ENCODE data around the gene C3. TPM values are rescaled to one million over a fixed set of nuclear protein-coding genes. Genes with fewer than 3 reads are reported as not detected.

C3 gene
- total and polyA plus RNA-seq, 2 of the 13 experiments (the other 11 are each of a cell fraction or from before 2014, with no cell fraction given): 1,455 to 6,272 TPM

DNA sequence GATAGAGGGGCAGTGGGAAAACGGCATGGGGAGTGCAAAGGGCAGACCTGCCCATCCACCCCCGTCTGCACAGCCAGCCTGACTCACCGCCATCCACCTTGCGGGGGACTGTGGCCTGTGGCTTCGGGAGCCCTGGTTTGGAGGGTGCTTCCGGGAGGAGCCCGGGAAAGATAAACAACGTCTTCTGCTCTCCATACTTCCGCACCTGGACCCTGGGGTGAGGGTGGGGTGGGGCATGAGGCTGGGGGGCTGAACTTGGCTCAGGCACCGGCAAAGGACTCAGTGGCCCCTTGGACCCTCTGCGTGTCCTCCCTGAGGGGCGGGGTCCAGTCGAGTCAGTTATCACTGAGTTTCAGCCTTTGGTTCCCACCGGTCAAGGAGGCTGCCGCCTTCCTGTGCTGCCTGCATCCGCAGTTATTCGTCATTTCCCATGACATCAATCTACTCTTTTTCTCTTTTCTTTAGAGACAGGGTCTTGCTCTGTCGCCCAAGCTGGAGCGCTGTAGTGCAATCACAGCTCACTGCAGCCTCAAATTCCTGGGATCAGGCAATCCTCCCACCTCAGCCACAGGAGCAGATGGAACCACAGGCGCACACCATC, 13.7 kb upstream of the C3 start (continued):
- TF ChIP-seq MBNL3 (CRISPR knock-in tag; conservative IDR thresholded peaks at IDR 0.05) (no peak), RFXANK (CRISPR knock-in tag; IDR thresholded peaks at IDR 0.05) (no peak), PAF1 (CRISPR knock-in tag; IDR thresholded peaks at IDR 0.05) (no peak), HNF4G (IDR thresholded peaks at IDR 0.05; ENCODE audit: borderline replicate concordance, low read depth, low read length) (peak; percentile 58), HNF4G (CRISPR knock-in tag; IDR thresholded peaks at IDR 0.05; ENCODE audit: borderline replicate concordance, low read depth) (no peak), ZNF652 (CRISPR knock-in tag; IDR thresholded peaks at IDR 0.05; ENCODE audit: borderline replicate concordance, low read depth) (no peak), MZF1 (CRISPR knock-in tag; IDR thresholded peaks at IDR 0.05; ENCODE audit: borderline replicate concordance) (no peak), ONECUT2 (CRISPR knock-in tag; IDR thresholded peaks at IDR 0.05) (no peak), SIN3B (IDR thresholded peaks at IDR 0.05; ENCODE audit: low read length) (no peak), ZNF775 (CRISPR knock-in tag; IDR thresholded peaks at IDR 0.05; ENCODE audit: borderline replicate concordance) (no peak), ZNF761 (CRISPR knock-in tag; conservative IDR thresholded peaks at IDR 0.05) (no peak), ZZZ3 (CRISPR knock-in tag; IDR thresholded peaks at IDR 0.05; ENCODE audit: borderline replicate concordance) (no peak), REPIN1 (CRISPR knock-in tag; IDR thresholded peaks at IDR 0.05; ENCODE audit: borderline replicate concordance, low read depth) (no peak), GABPA (IDR thresholded peaks at IDR 0.05; ENCODE audit: low read depth, low read length) (0 out of 2 replicates have a peak, but pooled peaks have one; percentile 17), GABPA (CRISPR knock-in tag; IDR thresholded peaks at IDR 0.05; ENCODE audit: low read depth) (peak; percentile 82), ZFP37 (CRISPR knock-in tag; IDR thresholded peaks at IDR 0.05; ENCODE audit: borderline replicate concordance) (no peak), NCOA2 (CRISPR knock-in tag; IDR thresholded peaks at IDR 0.05) (no peak), ZNF121 (CRISPR knock-in tag; IDR thresholded peaks at IDR 0.05) (peak; percentile 56; the same call in 1 of the 2 replicates), ZNF816 (CRISPR knock-in tag; IDR thresholded peaks at IDR 0.05; ENCODE audit: borderline replicate concordance) (no peak)
- TF ChIP-seq, protein P1, sequence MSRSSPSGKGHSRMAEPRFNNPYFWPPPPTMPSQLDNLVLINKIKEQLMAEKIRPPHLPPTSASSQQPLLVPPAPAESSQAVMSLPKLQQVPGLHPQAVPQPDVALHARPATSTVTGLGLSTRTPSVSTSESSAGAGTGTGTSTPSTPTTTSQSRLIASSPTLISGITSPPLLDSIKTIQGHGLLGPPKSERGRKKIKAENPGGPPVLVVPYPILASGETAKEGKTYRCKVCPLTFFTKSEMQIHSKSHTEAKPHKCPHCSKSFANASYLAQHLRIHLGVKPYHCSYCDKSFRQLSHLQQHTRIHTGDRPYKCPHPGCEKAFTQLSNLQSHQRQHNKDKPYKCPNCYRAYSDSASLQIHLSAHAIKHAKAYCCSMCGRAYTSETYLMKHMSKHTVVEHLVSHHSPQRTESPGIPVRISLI (CRISPR knock-in tag; IDR thresholded peaks at IDR 0.05; ENCODE audit: borderline replicate concordance): no peak
- TF ChIP-seq, protein P2, sequence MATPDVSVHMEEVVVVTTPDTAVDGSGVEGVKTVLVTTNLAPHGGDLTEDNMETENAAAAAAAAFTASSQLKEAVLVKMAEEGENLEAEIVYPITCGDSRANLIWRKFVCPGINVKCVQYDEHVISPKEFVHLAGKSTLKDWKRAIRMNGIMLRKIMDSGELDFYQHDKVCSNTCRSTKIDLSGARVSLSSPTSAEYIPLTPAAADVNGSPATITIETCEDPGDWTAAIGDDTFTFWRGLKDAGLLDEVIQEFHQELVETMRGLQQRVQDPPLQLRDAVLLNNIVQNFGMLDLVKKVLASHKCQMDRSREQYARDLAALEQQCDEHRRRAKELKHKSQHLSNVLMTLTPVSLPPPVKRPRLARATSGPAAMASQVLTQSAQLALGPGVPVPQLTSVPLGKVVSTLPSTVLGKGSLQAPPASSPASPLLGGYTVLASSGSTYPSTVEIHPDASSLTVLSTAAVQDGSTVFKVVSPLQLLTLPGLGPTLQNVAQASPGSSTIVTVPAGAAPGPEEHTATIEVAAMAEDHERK (CRISPR knock-in tag; IDR thresholded peaks at IDR 0.05; ENCODE audit: low read depth): no peak
- TF ChIP-seq, protein P3, sequence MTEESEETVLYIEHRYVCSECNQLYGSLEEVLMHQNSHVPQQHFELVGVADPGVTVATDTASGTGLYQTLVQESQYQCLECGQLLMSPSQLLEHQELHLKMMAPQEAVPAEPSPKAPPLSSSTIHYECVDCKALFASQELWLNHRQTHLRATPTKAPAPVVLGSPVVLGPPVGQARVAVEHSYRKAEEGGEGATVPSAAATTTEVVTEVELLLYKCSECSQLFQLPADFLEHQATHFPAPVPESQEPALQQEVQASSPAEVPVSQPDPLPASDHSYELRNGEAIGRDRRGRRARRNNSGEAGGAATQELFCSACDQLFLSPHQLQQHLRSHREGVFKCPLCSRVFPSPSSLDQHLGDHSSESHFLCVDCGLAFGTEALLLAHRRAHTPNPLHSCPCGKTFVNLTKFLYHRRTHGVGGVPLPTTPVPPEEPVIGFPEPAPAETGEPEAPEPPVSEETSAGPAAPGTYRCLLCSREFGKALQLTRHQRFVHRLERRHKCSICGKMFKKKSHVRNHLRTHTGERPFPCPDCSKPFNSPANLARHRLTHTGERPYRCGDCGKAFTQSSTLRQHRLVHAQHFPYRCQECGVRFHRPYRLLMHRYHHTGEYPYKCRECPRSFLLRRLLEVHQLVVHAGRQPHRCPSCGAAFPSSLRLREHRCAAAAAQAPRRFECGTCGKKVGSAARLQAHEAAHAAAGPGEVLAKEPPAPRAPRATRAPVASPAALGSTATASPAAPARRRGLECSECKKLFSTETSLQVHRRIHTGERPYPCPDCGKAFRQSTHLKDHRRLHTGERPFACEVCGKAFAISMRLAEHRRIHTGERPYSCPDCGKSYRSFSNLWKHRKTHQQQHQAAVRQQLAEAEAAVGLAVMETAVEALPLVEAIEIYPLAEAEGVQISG (CRISPR knock-in tag; IDR thresholded peaks at IDR 0.05): no peak
- TF ChIP-seq, protein P4, sequence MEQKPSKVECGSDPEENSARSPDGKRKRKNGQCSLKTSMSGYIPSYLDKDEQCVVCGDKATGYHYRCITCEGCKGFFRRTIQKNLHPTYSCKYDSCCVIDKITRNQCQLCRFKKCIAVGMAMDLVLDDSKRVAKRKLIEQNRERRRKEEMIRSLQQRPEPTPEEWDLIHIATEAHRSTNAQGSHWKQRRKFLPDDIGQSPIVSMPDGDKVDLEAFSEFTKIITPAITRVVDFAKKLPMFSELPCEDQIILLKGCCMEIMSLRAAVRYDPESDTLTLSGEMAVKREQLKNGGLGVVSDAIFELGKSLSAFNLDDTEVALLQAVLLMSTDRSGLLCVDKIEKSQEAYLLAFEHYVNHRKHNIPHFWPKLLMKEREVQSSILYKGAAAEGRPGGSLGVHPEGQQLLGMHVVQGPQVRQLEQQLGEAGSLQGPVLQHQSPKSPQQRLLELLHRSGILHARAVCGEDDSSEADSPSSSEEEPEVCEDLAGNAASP (CRISPR knock-in tag; IDR thresholded peaks at IDR 0.05; ENCODE audit: borderline replicate concordance): no peak
- TF ChIP-seq, protein P5, sequence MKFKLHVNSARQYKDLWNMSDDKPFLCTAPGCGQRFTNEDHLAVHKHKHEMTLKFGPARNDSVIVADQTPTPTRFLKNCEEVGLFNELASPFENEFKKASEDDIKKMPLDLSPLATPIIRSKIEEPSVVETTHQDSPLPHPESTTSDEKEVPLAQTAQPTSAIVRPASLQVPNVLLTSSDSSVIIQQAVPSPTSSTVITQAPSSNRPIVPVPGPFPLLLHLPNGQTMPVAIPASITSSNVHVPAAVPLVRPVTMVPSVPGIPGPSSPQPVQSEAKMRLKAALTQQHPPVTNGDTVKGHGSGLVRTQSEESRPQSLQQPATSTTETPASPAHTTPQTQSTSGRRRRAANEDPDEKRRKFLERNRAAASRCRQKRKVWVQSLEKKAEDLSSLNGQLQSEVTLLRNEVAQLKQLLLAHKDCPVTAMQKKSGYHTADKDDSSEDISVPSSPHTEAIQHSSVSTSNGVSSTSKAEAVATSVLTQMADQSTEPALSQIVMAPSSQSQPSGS (CRISPR knock-in tag; IDR thresholded peaks at IDR 0.05): no peak
